ENCODE results near the gene HSP90B1. TPM values are rescaled to one million over a fixed set of nuclear protein-coding genes. Genes with fewer than 3 reads are reported as not detected.

HSP90B1 gene
- total RNA-seq, 1 experiment from 2014 or later = 857 TPM

GRCh38 chr12:103936679-103937078 is 6.5 kb downstream of the HSP90B1 start:
- no peaks in the 10 kb centered on the region for H3K9me3 Mint-ChIP-seq (ENCODE audit: unreplicated experiment)
- H3K4me1 Mint-ChIP-seq (ENCODE audit: low read depth, unreplicated experiment) = peaks cover 11% of the 10 kb centered on the region
- ChIA-PET CTCF (no interaction called here), POLR2A (no interaction called here)
- Histone ChIP-seq H3K4me3 (ENCODE audit: low read depth, low read length) (no peak overlapping the region), H3K9me3 (no peaks in the 10 kb centered on the region), H3K4me1 (peaks cover 9% of the 10 kb centered on the region; the same call in 1 of the 2 replicates), H3K27me3 (replicated peaks; ENCODE audit: control insufficient read depth, insufficient read depth, low read length) (no peaks in the 10 kb centered on the region), H3K36me3 (ENCODE audit: control insufficient read depth, insufficient read depth, low read length) (peaks cover 5% of the 10 kb centered on the region)
- TF ChIP-seq CTCF (IDR thresholded peaks at IDR 0.05; ENCODE audit: insufficient read depth in 1 of 2, low read depth in 1 of 2, low read length in 1 of 2, severe bottlenecking in 1 of 2, unreplicated experiment in 1 of 2) = no peak
- H3K36me3 Mint-ChIP-seq (ENCODE audit: insufficient read depth, unreplicated experiment) = peaks cover 95% of the 10 kb centered on the region
- H3K27me3 Mint-ChIP-seq (ENCODE audit: insufficient read depth, unreplicated experiment) = no peaks in the 10 kb centered on the region
- no peak overlapping the region for H3K4me3 Mint-ChIP-seq (ENCODE audit: unreplicated experiment)
- intact Hi-C loops (cut with micrococcal nuclease; ENCODE audit: unreplicated experiment) = no loop called here
- no TSS peak for BruUV-seq (replicated peaks)
- H3K27ac Mint-ChIP-seq (ENCODE audit: unreplicated experiment) = no peak overlapping the region
- no peak for DNase-seq

- H3K36me3 Mint-ChIP-seq (ENCODE audit: insufficient read depth, unreplicated experiment) = peaks cover 99% of the 10 kb centered on the region
Measured at GRCh38 chr12:103944964-103945363, 14.8 kb downstream of the HSP90B1 start.

GRCh38 chr12:103947871-103948555 is 17.8 kb downstream of the HSP90B1 start:
- no peaks in the 10 kb centered on the region for H3K27me3 ChIP-seq (replicated peaks; ENCODE audit: control insufficient read depth, insufficient read depth, low read length)
- ChIA-PET CTCF (no interaction called here), POLR2A (no interaction called here)
- intact Hi-C loops (cut with micrococcal nuclease; ENCODE audit: unreplicated experiment) = no loop called here
- BruUV-seq (replicated peaks) = no TSS peak
- TF ChIP-seq CTCF (IDR thresholded peaks at IDR 0.05; ENCODE audit: insufficient read depth in 1 of 2, low read depth in 1 of 2, low read length in 1 of 2, severe bottlenecking in 1 of 2, unreplicated experiment in 1 of 2) = no peak
- no peaks in the 10 kb centered on the region for H3K4me1 ChIP-seq
- no peaks in the 10 kb centered on the region for H3K4me1 Mint-ChIP-seq (ENCODE audit: low read depth, unreplicated experiment)
- H3K27ac Mint-ChIP-seq (ENCODE audit: unreplicated experiment) = no peak overlapping the region
- H3K4me3 ChIP-seq (ENCODE audit: low read depth, low read length) = no peak overlapping the region
- H3K9me3 ChIP-seq = no peaks in the 10 kb centered on the region
- peaks cover 77% of the 10 kb centered on the region for H3K36me3 Mint-ChIP-seq (ENCODE audit: insufficient read depth, unreplicated experiment)
- H3K9me3 Mint-ChIP-seq (ENCODE audit: unreplicated experiment) = no peaks in the 10 kb centered on the region
- no peaks in the 10 kb centered on the region for H3K27me3 Mint-ChIP-seq (ENCODE audit: insufficient read depth, unreplicated experiment)
- peaks cover 6% of the 10 kb centered on the region for H3K36me3 ChIP-seq (ENCODE audit: control insufficient read depth, insufficient read depth, low read length)
- no peak overlapping the region for H3K4me3 Mint-ChIP-seq (ENCODE audit: unreplicated experiment)
- DNase-seq = no peak

More at GRCh38 chr12:103944964-103945363, 14.8 kb downstream of the HSP90B1 start:
- Mint-ChIP-seq H3K9me3 (ENCODE audit: unreplicated experiment) (no peaks in the 10 kb centered on the region), H3K27me3 (ENCODE audit: insufficient read depth, unreplicated experiment) (no peaks in the 10 kb centered on the region), H3K4me3 (ENCODE audit: unreplicated experiment) (no peak overlapping the region), H3K27ac (ENCODE audit: unreplicated experiment) (no peak overlapping the region), H3K4me1 (ENCODE audit: low read depth, unreplicated experiment) (no peaks in the 10 kb centered on the region)
- intact Hi-C loops (cut with micrococcal nuclease; ENCODE audit: unreplicated experiment) = no loop called here
- BruUV-seq (replicated peaks) = no TSS peak
- CTCF ChIA-PET = no interaction called here
- POLR2A ChIA-PET = interaction anchor here (1.1 kb wide), 1 partner anchor 15 kb away, joined by 3 read pairs; the partner anchor contains the start of gene HSP90B1
- Histone ChIP-seq H3K4me3 (ENCODE audit: low read depth, low read length) (no peak overlapping the region), H3K27me3 (replicated peaks; ENCODE audit: control insufficient read depth, insufficient read depth, low read length) (no peaks in the 10 kb centered on the region), H3K4me1 (no peaks in the 10 kb centered on the region), H3K36me3 (ENCODE audit: control insufficient read depth, insufficient read depth, low read length) (peaks cover 6% of the 10 kb centered on the region; the same call in 1 of the 2 replicates), H3K9me3 (no peaks in the 10 kb centered on the region)
- DNase-seq = no peak
- TF ChIP-seq CTCF (IDR thresholded peaks at IDR 0.05; ENCODE audit: insufficient read depth in 1 of 2, low read depth in 1 of 2, low read length in 1 of 2, severe bottlenecking in 1 of 2, unreplicated experiment in 1 of 2) = no peak

Measured in Caco-2 (cell line).